GM19324 (cell line): Measurements from ENCODE around the gene OR4K1.
"Not testable (repeated sequence)": the region's sequence is repeated elsewhere in the genome, so short reads cannot be mapped to it uniquely, and the experiment has no call there.

Source experiments
- ATAC-seq: cut with Tn5 transposase; IDR thresholded peaks from one replicate; pipeline ENCODE4 v1.9.1; 2021; ENCODE audit warnings: mild to moderate bottlenecking, moderate library complexity; ENCODE audit not compliant: unreplicated experiment, low FRiP score

Gene OR4K1, protein sequence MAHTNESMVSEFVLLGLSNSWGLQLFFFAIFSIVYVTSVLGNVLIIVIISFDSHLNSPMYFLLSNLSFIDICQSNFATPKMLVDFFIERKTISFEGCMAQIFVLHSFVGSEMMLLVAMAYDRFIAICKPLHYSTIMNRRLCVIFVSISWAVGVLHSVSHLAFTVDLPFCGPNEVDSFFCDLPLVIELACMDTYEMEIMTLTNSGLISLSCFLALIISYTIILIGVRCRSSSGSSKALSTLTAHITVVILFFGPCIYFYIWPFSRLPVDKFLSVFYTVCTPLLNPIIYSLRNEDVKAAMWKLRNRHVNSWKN

DNA sequence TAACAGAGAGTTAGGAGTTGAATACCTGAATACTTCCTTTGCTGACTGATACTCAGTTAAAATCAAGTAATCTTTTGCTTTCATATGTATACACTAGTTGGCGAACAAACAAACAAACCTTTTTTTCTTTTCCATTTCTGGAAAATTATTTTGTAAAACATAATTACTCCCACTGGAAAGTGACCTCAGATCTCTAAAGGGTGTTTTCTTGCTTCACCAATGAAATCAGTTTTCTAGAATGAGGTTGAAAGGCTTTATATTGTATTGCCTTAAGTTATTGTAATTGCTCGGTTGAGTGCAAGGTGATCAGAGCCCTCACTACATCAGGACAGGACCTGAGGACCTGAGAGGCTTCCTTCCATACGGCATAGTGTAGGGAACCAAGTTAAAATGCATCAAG lies at the start of gene OR4K1:
OR4K1 (plus strand) TSS at position 301 of the 400 bp plus-strand sequence. CDS start 4,750 bp downstream, outside the sequence.
- ATAC-seq = no peak

DNA sequence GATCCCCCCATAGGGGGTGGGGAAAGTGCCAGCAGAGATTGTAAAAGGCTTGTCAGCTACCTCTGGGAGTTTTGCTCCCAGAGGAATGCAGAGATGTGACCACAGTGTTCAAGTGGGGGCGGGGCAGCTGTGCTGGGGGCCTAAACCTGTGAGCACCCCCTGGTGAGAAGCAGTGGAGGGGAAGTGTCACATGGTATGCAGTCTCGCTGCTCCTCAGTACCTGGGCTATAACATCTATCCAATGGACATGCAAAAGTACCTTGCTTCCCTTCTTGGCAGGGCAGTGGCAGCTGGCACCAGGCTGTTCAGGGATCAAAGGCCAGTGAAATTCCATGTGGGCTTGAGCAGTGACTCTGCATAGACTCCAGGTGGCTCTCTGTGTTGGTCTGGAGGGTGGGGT lies 35.4 kb upstream of the OR4K1 start:
- ATAC-seq = no peak

DNA sequence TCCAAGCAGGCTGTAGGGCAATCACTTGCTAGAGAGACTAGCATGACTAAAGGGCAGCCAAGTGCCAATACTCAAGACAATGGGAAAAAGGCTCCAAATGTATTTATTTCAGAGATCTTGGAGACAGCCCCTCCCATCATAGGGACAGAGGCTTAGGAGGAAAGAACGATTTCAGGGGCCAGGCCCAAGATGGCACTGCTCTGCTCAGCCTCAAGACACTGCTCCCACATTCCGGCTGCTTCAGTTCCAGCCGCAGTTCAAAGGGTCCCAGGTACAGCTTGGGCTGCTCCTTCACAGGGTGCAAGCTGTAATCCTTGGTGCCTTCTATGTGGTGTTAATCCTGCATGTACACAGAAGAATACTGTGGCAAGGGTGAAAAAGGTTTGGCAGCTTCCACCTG lies 29.7 kb upstream of the OR4K1 start:
- no peak for ATAC-seq

DNA sequence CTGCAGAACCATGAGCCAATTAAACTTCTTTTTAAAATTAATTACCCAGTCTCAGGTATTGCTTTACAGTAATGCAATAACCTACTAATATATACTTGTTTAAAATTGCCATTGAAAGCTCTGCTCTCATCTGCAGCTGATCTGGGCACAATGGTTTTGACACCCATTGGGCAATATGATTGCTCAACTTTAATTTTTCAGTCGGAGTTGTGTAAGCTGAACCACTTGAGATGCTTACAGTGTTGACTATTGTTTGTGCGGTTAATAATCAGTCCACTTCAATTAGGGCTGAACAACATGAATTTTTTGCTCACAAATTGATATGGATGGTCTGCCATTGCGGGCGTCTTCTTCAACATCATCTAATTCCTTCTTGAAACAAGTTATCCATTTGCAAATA lies 28.3 kb upstream of the OR4K1 start:
- ATAC-seq = no peak

DNA sequence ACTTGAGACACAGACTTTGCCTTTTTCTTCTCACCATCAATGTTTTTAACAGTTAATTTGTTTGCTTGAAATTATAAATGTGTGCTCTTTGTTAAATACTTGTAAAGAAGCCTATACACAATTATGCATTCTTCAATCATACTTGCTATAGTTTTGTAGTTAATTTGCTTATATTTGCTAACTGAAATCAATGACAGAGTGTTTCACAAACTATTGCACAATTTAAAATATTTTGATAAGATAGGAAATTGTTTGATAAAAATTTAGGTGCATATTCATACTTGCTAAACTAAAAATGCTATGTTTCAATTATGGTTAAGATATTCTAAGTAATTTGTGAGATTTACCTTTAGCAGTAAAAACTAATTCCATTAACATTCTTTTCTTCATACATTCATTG lies 24.1 kb upstream of the OR4K1 start:
- ATAC-seq = no peak

DNA sequence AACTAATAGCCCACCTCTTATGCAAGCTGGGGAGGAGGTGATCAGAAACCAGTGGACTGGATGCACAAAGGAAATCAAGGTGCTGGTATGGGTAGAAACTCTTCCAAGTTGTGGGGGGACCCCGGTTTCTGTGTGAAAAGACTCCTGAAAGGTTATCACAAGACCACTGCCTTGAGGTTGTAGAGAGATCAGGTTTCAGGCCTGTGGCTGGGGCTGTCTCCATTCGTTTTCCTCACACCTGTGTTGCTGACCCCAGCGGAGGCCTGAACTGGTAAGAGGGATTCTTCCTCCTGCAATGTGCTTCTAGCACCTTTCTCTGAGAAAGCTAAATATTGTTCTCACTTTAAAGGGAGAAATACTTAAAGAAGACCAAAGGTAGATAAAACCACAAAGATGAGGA lies 19.6 kb upstream of the OR4K1 start:
- no peak for ATAC-seq

DNA sequence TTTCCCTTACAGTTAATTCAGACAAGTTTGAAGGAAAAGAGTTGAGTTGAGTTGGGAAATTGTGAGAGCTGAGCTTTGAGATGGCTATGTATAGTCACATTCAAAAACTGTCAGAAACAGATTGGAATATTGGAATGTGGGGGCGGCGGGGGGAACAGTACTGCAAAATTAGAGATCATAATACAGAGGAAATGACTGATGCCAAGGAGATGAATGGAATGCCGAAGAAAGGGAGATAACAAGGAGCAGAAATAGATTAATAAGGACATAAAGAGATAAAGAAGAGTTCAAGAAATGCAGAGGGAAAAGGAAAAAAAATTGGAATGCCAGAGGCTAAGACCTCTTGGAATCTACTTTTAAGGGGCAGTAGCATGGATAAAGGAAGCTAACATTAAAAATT lies 13.5 kb upstream of the OR4K1 start:
- ATAC-seq = no peak

DNA sequence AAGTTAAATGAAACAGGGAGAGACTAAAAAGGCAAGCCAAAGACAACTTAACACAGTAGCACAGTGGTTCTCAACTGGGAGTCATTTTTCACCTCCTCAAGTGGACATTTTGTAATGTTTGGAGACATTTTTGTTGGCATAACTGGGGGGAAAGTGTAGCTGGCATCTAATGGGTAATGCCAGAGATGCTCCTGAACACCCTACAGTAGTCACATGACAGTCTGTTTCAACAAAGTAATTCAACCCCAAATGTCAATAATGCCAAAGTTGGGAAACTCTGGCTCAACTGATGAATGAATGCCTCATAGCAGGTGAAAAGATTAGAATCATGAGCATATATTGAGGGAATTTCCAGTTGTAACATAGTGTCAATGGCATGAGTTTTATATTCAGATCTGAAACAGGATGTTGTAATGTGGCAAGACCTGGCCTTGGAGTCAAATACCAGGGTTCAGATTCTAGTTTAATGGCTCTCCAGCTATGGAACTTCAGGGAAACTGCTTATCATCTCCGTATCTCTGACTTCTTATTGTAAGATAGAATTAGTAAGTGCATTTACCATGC lies 12.7 kb upstream of the OR4K1 start:
- ATAC-seq = no peak

DNA sequence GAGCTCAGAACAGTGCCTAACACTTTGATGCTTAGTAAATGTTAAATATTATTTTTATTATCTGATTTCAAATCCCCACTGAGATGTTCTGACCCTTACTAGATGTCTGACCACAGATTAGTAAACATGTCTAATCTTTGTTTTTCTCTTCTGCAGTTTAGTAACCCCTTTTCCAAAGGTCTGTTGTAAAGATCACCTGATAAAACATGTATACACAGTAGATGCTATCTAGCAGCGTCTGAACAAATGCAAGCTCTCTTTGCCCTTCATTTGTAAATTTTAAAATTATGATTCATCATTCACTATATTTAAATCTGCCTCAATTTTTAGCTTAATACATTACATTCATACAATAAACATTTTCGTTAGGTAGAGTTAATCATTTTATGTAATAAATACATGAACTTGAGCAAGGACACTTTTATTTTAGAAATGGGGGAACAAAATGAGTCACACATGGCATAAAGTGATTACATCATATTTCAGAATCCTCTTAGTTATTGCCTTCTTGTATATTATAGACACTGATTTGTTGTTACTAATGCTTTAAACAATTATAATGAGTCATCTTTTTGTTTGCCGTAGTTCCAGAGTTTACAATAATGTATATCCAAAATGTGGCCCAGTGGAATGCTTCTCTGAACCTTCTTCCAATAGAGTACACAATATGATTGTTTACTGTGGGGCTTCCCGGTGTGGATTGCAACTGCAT lies 12.0 kb upstream of the OR4K1 start:
- ATAC-seq = no peak

DNA sequence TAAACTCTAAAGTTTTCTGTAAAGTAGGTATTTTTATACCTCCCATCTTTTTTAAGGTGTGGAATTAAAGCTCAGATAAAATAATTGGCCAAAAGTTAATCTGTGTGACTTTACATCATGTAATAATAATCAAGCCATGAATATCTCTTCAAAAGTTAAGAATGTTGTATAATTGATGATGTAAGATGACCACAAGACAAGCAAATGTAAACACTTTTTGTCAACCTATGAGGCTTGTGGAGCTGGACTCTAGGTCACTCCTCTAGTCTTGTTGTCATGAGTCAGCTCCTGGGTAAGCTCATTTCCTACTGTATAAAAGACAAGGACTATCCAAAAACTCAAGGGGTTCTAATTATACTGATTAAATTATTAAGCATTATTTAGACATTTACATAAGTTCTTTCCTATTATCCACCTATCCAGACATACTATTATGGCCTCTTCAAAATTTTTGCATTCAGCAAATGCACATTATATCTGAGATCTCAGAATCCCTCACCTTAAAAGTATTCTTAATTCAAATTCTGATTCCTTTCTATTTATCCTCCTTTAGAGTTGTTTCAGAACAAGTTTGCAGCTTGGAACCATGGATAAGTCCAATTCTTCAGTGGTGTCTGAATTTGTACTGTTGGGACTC lies 10.6 kb upstream of the OR4K1 start, which contains the start of gene OR4K5:
OR4K5 (plus strand) TSS at position 587 of the 637 bp plus-strand sequence; CDS start at position 587, 0 bp downstream.
- no peak for ATAC-seq

DNA sequence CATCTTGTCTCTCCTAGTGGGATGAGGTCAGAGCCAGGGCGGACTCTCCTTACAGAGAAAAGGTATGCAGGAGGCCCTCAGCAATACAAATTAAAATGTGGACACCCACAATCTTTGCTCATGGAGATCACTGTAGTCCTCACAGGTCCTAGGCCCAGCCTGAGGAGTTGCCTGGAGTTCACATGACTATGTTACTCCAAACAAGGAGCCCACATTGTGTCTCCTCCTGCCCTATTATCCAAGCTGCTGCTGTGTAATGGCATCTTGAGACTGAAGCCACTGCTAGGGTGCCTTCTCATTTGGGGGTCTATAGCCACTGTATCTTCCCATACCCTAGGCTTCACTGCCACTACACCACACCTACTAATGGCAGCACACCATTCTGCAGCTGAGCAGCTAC lies 11.0 kb downstream of the OR4K1 start:
- ATAC-seq = no peak

DNA sequence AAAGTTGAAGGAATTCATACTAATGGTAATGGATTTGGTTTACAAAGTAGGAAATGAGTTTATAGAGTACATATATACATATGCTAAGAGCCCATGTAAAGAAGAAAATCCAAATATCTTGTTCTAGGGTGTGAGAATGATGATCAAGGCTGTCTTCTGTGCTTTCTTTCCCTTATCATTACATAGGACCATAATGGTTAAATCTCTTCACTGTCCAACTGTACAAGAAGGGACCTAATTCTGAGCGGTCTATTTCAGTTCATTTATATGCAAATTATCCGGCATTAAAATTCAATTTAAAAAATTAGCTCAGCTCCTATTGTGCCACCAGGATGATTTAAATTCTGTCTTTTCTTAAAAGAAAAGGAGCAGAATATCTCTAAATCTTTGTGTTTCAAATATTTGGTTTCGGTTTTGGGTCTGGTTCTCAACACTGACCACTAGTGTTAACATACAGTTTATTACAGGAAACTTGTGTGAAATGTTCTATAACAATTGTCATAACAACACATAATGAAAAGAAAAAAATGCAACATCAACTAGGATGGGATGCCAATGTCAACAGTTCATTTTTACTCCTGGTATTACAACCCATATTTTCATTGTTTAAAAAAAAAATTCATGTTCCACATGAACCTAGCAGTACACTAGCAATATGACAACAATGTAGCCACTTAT lies 16.8 kb downstream of the OR4K1 start:
- no peak for ATAC-seq

DNA sequence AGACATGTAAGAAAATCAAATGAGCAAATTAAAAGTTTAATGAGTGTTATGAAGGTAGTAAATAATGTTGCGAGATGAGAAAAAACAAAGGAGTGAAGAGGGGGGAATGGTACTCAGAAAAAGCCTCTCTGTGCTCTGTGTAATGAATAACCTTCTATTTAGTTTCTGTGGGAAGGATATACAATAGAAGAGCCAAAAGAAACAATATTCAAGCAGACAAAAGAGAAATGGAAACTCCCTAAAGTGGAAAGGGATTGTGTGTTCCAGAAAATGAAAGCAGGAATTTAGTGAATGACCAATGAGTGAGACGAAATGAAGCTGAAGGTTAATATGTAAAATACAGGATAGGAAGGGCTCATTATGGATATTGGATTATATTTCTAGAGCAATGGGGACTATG lies 18.5 kb downstream of the OR4K1 start:
- no peak for ATAC-seq

DNA sequence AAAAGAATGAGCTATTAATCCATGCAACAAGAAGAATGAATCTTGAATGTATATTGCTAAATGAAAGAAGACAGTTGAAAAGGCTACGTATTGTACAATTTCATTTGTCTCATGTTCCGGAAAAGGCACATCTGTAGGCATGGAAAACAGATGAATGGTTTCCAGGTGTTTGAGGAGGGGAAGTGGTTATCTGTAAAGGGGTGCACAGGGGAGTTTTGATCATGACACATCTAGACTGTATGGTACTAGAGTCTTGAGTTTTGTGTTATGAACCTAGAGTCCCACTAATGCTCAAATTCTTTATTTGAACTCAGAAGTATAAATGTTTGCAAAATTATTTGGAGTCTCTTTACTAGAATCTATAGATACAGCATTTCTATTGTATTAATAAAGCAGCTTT lies 39.0 kb downstream of the OR4K1 start:
- not testable (repeated sequence) for ATAC-seq

DNA sequence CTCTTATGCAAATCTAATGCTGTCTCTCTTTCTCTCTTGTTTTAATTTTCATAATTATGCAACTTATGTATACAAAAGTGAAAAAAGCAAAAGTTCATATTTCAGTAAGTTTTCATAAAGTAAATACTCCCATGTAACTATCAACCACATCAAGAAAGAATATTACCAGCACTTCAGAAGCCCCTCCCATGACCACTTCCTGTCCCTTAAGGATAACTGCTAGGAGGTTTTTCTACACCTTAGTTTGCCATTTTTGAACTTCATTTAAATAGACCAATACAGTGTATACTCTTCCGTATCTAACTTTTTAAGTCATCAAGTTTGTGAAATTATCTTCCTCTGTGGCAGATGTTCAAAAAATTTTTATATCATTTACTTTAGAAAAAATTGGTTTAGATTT lies 44.1 kb downstream of the OR4K1 start:
- no peak for ATAC-seq

DNA sequence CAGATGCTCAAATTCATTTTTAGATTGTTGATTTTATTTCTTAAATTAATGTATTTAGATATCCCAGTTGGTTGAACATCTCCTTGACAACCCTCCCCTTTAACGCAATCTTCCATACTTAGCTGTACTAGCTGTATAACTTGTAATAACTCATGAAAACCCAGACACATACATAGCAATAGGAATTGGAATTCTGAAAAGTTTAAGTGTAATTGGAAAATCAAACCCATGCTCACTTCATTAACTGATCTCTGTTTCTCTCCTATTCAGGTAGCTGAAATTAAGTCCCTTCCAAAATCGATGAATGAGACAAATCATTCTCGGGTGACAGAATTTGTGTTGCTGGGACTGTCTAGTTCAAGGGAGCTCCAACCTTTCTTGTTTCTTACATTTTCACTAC lies 44.6 kb downstream of the OR4K1 start, which contains the start of gene OR4K15:
OR4K15 (plus strand) TSS at position 301 of the 400 bp plus-strand sequence; CDS start at position 301, 0 bp downstream.
- no peak for ATAC-seq
